Measurements from ENCODE around the gene ARG2.
"Not testable (repeated sequence)": the region's sequence is repeated elsewhere in the genome, so short reads cannot be mapped to it uniquely, and the experiment has no call there.

Gene ARG2

DNA sequence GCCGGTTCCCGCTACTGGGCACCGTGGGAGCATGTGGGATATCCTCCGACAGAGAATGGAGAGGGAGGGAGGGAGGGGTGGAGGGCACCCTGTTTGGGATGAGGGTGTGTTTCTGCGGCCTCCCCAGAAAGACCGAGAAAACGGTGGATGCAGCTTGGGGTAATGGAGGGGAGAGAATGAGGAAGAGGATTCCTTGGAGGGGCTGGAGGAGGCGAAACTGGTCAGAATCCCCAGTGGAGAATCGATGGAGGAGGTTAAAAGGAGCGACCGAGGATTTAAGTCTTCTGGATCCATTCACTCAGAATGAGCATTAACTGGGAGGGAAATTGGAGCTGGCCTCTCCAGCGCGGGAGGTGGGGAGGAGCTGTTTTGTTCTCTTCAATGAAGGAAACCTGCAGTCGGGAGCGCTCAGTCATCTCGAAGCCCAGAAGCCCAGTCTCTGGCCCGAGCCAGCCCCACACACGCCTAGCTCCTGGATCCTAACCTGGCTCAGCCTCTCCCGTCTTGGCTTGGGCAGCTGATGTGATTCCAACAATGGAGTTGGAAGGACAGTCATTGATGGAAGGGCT, 581 bp downstream of the ARG2 start:
- no peak for DNase-seq (ENCODE audit: low read depth)
- TF ChIP-seq, protein P1, sequence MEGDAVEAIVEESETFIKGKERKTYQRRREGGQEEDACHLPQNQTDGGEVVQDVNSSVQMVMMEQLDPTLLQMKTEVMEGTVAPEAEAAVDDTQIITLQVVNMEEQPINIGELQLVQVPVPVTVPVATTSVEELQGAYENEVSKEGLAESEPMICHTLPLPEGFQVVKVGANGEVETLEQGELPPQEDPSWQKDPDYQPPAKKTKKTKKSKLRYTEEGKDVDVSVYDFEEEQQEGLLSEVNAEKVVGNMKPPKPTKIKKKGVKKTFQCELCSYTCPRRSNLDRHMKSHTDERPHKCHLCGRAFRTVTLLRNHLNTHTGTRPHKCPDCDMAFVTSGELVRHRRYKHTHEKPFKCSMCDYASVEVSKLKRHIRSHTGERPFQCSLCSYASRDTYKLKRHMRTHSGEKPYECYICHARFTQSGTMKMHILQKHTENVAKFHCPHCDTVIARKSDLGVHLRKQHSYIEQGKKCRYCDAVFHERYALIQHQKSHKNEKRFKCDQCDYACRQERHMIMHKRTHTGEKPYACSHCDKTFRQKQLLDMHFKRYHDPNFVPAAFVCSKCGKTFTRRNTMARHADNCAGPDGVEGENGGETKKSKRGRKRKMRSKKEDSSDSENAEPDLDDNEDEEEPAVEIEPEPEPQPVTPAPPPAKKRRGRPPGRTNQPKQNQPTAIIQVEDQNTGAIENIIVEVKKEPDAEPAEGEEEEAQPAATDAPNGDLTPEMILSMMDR (IDR thresholded peaks at IDR 0.05; ENCODE audit: control insufficient read depth, insufficient read depth, low read depth, low read length, missing control alignments) = no peak
- peak overlapping the region; percentile 70 for H3K4me3 ChIP-seq (ENCODE audit: control insufficient read depth, low read depth, low read length)

DNA sequence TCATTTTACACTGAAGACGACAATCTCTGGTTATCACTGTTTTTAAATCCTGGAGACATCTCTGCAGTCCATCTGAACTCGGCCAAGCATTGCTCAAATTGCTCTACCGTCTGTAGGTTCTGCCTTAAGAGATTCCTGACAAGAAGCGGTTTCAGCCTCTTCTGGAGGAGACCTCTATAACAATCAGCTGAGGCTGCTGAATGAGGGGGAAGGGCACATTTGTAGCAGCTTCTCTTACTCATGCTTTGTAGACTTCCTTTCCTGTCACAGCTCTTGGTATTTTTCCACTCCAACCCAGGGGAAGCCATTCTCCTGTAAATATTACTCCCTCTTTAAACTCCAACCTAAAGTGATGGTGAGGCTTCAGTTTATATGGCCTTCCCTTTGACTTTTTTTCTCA, 3.0 kb downstream of the ARG2 start:
- TF ChIP-seq, protein P1 (IDR thresholded peaks at IDR 0.05; ENCODE audit: control insufficient read depth, insufficient read depth, low read depth, low read length, missing control alignments) = no peak
- peak; percentile 50 for DNase-seq (ENCODE audit: low read depth)
- H3K4me3 ChIP-seq (ENCODE audit: control insufficient read depth, low read depth, low read length) = no peak overlapping the region

DNA sequence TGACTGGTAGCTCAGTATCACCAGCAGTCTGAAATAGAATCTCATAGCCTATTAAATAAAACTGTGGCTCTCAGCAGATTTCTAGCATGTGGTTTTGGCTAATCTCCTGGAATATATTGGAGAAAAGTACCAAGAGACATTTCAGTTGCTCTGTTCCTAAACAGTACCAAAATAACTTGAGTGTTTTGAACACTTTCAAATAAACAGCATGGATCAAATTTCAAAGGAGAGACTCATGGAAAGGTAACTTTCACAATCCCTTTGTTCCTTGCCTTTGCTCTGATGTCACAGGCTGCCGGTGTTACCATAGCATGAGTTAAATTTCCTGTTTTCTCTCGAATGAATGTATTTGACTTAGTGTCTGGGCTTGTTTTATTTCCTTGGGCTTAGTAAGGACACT, 3.4 kb downstream of the ARG2 start:
- no peak for DNase-seq (ENCODE audit: low read depth)
- H3K4me3 ChIP-seq (ENCODE audit: control insufficient read depth, low read depth, low read length) = no peak overlapping the region
- TF ChIP-seq, protein P1 (IDR thresholded peaks at IDR 0.05; ENCODE audit: control insufficient read depth, insufficient read depth, low read depth, low read length, missing control alignments) = no peak

DNA sequence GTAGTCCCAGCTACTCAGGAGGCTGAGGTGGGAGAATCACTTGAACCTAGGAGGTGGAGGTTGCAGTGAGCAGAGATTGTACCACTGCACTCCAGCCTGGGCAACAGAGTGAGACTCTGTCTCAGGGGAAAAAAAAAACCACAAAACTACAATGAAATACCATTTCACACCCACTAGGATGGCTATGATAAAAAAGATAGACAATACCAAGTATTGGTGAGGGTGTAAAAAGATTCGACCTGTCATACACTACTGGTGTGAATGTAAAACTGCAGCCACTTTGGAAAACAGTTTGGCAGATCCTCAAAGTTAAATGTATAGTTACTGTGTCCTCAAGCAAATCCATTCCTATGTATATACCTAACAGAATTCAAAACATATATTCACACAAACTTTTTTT, 6.4 kb downstream of the ARG2 start:
- not testable (repeated sequence) for H3K4me3 ChIP-seq (ENCODE audit: control insufficient read depth, low read depth, low read length); DNase-seq (ENCODE audit: low read depth)

DNA sequence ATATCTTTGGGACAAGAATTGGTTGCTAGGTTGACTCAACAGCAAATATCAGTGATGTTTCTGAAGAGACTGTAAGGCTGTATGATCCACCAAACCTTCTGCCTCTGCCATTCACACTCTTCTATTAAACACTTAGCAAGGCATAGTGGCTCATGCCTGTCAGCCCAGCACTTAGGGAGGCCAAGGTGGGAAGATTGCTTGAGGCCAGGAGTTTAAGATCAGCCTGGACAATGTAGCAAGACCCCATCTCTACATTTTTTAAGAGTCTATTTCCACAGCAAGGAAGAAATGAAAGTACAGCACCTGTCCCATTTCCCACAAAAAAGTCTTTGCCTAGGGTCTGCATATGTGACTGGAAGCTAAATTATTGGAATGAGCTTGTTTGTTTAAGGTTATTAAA, 7.8 kb downstream of the ARG2 start:
- no peak overlapping the region for H3K4me3 ChIP-seq (ENCODE audit: control insufficient read depth, low read depth, low read length)
- no peak for DNase-seq (ENCODE audit: low read depth)
- TF ChIP-seq, protein P1 (IDR thresholded peaks at IDR 0.05; ENCODE audit: control insufficient read depth, insufficient read depth, low read depth, low read length, missing control alignments) = no peak

DNA sequence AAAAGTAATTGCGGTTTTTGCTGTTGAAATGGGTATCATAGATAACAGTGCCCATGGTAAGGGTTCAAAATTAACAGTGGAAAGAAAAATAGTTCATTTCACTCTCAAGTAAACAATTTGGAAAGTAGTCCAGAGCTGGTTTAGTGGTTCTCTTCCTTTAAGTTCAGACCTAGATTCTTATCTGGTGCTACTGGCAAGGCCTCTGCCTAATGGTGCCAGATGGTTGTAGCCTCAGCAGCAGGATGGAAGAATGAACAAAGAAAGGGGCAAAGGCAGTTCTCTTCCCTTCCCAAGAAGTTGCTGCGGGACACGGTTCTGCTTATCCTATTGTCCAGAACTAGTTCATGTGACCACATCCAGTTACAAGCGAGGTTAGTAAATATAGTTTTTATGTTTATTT, 10.5 kb downstream of the ARG2 start:
- H3K4me3 ChIP-seq (ENCODE audit: control insufficient read depth, low read depth, low read length) = no peak overlapping the region
- TF ChIP-seq, protein P1 (IDR thresholded peaks at IDR 0.05; ENCODE audit: control insufficient read depth, insufficient read depth, low read depth, low read length, missing control alignments) = no peak

DNA sequence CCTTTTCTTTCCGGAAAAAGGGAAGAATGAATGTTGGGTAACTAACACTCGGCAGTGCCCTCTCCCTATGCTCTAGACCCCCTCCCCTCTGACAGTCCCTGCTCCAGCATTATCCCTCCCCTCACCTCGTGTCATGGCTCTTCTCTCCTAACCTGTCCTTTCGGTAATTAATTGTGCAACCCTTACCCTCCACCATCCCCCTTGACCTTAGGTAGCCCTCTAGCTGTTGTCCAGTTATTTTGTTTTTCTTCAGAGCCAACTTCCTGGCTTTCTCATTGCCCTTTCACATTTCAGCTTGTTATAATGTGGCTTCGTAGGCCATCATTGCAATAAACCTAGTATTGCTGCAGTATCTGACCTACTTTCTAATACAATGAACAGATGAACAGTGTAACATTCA, 11.2 kb downstream of the ARG2 start:
- TF ChIP-seq, protein P1 (IDR thresholded peaks at IDR 0.05; ENCODE audit: control insufficient read depth, insufficient read depth, low read depth, low read length, missing control alignments) = no peak
- no peak for DNase-seq (ENCODE audit: low read depth)
- H3K4me3 ChIP-seq (ENCODE audit: control insufficient read depth, low read depth, low read length) = no peak overlapping the region

More for the DNA sequence above, 10.5 kb downstream of the ARG2 start:
- DNase-seq (ENCODE audit: low read depth) = no peak
